22Rv1 (cell line): ENCODE measurements around the gene SERINC2.

ENCODE experiments used
- CTCF ChIP-seq: fragments of 450-650 bp; IDR thresholded peaks from 2 replicates; pipeline ENCODE4 v1.5.1; 2017; ENCODE audit warnings: mild to moderate bottlenecking
- ZFX ChIP-seq: fragments of 450-650 bp; IDR thresholded peaks from 2 replicates; pipeline ENCODE4 v1.6.1; 2017; ENCODE audit warnings: antibody characterized with exemption, borderline replicate concordance

- no peak for TF ChIP-seq CTCF
- no peak for TF ChIP-seq ZFX
Measured at GRCh38 chr1:31424568-31424967, 11.6 kb downstream of the SERINC2 start.
